Body of pancreas (tissue), 4 donors: ENCODE results near the gene C5orf63. TPM values are rescaled to one million over a fixed set of nuclear protein-coding genes. Genes with fewer than 3 reads are reported as not detected.

Experiments used
- ATAC-seq: fragments of 150-250 bp; one replicate; pipeline ENCODE4 v1.9.1; 2016
- DNase-seq, 4 donors: peaks; one replicate each; pipeline ENCODE4 v3.0.0-alpha.2; 2019
- H3K27ac ChIP-seq, 4 donors: fragments of 200-600 bp; sonication (generic); 1 replicate in 3 of 4; 2 replicates in 1 of 4; pipeline versions ENCODE4 v1.5.1 to v1.6.1; 2016 to 2019; ENCODE audit warnings: mild to moderate bottlenecking in 1 of 4, mixed read lengths in 1 of 4, moderate library complexity in 1 of 4
- H3K27me3 ChIP-seq, 2 donors: fragments of 200-600 bp; sonication (generic); one replicate each; pipeline ENCODE4 v1.6.0; 2016; ENCODE audit warnings: mild to moderate bottlenecking in 1 of 2
- H3K36me3 ChIP-seq, 2 donors: fragments of 200-600 bp; sonication (generic); replicated peaks in 1 of 2; 2 replicates each; pipeline ENCODE4 v1.5.1; 2016; ENCODE audit warnings: low read depth in 2 of 2; ENCODE audit not compliant: insufficient read depth in 1 of 2
- H3K4me1 ChIP-seq: fragments of 200-600 bp; sonication (generic); one replicate; pipeline ENCODE4 v1.6.0; 2016
- H3K4me3 ChIP-seq, 2 donors: fragments of 200-600 bp; sonication (generic); 1 replicate in 1 of 2; 2 replicates in 1 of 2; pipeline ENCODE4 v1.5.1; 2016 to 2019
- H3K9me3 ChIP-seq, 3 donors: fragments of 200-600 bp; sonication (generic); 1 replicate in 2 of 3; 2 replicates in 1 of 3; pipeline ENCODE4 v1.5.1; 2016
- POLR2A ChIP-seq, 3 donors: fragments of 450-650 bp; IDR thresholded peaks; one replicate each; pipeline ENCODE4 v1.6.1; 2016; ENCODE audit warnings: antibody characterized with exemption in 3 of 3, mild to moderate bottlenecking in 2 of 3
- WGBS, 2 donors: methylation state at CpG; one replicate each; pipeline ENCODE4 v1.1.5; 2017; 5-methylcytosine and 5-hydroxymethylcytosine counted together
- intact Hi-C: fragments of 100-400 bp; cut with DNase I; formaldehyde crosslinking; loops from one replicate; pipeline ENCODE4 v1.15.1; 2023
- total RNA-seq, 2 donors: library from RNA; depleted of rRNA; stranded (reverse); fragments of >200 nt; gene quantifications; one replicate each; pipeline ENCODE4 v1.1.0, GENCODE V29; 2016
- TF ChIP-seq, protein P1 (sequence below), 7 experiments: fragments of 450-650 bp in 4 of 7; fragments of 200-600 bp in 3 of 7; sonication (generic) in 3 of 7; IDR thresholded peaks; one replicate each; pipeline ENCODE4 v1.5.1; 2016 to 2019; ENCODE audit warnings: antibody characterized with exemption in 7 of 7

The C5orf63 gene
- total RNA-seq, 2 donors from 2014 or later = 0.99 to 3.9 TPM

DNA sequence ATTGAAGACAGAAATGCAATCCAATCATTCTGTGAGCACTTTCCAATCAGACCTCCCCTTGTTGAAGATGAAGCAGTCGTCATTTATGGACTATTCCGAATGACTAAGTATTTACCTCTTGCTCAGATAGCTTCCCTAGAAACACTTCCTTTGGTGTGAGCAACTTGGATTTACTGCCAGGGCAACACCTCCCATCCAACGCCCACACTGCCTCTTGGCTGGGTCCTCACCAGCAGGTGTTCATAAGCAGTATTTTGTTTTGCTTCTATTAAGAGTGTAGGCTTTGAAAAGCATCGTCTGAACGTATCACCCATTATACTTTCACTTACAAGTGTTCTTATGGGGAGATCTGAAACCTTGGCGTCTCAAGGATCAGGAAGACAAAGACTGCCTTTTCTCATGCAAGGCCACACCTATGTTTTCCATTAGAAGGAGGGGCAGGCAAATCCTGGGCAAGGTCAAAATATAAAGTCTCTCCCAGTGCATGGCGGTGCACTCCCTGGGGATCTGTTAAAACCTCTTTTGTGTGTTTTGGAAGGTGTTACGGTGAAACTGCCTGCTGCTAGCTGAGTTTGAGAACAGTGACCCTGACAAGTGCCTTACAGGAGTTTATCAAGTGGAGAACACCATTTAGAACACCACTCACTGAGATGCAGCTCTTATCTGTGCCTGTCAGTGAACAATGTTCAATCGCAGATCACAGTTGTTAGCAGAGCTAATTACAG, 32.3 kb downstream of the C5orf63 start:
- H3K27me3 ChIP-seq = no peaks in the 10 kb centered on the region
- ATAC-seq (peak; percentile 45), DNase-seq (peak in 3 of 4 donors; percentile 8 to 24 (median 11))
- TF ChIP-seq POLR2A (IDR thresholded peaks at IDR 0.05) = no peak
- TF ChIP-seq, protein P1, sequence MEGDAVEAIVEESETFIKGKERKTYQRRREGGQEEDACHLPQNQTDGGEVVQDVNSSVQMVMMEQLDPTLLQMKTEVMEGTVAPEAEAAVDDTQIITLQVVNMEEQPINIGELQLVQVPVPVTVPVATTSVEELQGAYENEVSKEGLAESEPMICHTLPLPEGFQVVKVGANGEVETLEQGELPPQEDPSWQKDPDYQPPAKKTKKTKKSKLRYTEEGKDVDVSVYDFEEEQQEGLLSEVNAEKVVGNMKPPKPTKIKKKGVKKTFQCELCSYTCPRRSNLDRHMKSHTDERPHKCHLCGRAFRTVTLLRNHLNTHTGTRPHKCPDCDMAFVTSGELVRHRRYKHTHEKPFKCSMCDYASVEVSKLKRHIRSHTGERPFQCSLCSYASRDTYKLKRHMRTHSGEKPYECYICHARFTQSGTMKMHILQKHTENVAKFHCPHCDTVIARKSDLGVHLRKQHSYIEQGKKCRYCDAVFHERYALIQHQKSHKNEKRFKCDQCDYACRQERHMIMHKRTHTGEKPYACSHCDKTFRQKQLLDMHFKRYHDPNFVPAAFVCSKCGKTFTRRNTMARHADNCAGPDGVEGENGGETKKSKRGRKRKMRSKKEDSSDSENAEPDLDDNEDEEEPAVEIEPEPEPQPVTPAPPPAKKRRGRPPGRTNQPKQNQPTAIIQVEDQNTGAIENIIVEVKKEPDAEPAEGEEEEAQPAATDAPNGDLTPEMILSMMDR (IDR thresholded peaks at IDR 0.05) = no peak
- intact Hi-C loops = no loop called here
- H3K4me3 ChIP-seq = no peak overlapping the region
- H3K27ac ChIP-seq = peak overlapping the region in 1 of 4 donors; percentile 18
- WGBS, 2 donors = 21 to 30% methylated on average over 9 of the region's 9 CpGs
- no peaks in the 10 kb centered on the region for H3K9me3 ChIP-seq
- H3K36me3 ChIP-seq = no peaks in the 10 kb centered on the region
- H3K4me1 ChIP-seq = peaks cover 6% of the 10 kb centered on the region

DNA sequence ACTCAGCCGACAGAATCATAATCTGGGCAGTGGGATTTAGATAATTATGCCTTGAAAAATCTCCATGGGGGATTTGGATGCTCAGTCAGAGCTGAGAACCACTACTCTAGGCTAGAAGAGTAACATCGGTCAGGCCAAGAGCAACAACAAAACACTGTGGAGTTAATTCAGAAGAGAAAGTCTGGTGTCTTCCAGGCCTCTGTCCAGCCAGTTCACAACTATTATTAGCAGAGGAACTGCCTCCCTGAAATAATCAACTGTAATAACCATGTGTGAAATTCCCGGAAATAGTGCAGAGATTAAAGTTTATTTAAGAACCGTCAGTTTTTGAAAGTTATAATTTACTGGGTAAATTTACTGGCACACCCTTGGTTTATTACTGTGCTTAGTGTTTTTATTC, 34.8 kb downstream of the C5orf63 start:
- no peak overlapping the region for H3K27ac ChIP-seq
- H3K27me3 ChIP-seq = no peaks in the 10 kb centered on the region
- no peak for DNase-seq
- 50 to 54% methylated on average over 4 of the region's 4 CpGs for WGBS, 2 donors
- no peaks in the 10 kb centered on the region for H3K36me3 ChIP-seq
- H3K4me3 ChIP-seq = no peak overlapping the region
- intact Hi-C loops = no loop called here
- H3K4me1 ChIP-seq = peaks cover 6% of the 10 kb centered on the region
- ATAC-seq = no peak
- H3K9me3 ChIP-seq = no peaks in the 10 kb centered on the region
- no peak for TF ChIP-seq POLR2A (IDR thresholded peaks at IDR 0.05)
- TF ChIP-seq, protein P1 (IDR thresholded peaks at IDR 0.05) = no peak

DNA sequence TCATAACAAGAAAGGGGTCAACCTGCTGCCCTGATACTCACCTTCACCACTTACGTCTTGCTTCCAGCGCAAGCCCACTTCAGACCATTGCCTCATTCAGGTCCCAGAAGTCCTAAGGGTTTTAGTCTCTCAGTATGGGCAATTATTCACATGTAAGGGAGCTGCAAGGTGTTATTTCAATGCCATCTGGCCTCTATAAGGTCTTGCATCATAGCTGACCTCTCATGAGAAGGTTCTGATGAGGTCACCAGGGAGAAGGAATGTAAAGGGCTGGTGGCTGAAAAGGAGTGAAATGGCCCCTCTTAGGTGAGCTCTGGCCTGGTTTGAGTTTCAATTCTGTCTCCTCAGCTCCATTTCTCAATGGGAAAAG, 41.5 kb downstream of the C5orf63 start:
- intact Hi-C loops = no loop called here
- Histone ChIP-seq H3K9me3 (no peaks in the 10 kb centered on the region), H3K36me3 (no peaks in the 10 kb centered on the region), H3K27me3 (no peaks in the 10 kb centered on the region), H3K27ac (no peak overlapping the region), H3K4me1 (peaks cover 31% of the 10 kb centered on the region), H3K4me3 (no peak overlapping the region)
- 88 to 93% methylated on average over 2 of the region's 2 CpGs for WGBS, 2 donors
- TF ChIP-seq, protein P1 (IDR thresholded peaks at IDR 0.05) = no peak
- no peak for TF ChIP-seq POLR2A (IDR thresholded peaks at IDR 0.05)
- ATAC-seq (no peak), DNase-seq (no peak)

DNA sequence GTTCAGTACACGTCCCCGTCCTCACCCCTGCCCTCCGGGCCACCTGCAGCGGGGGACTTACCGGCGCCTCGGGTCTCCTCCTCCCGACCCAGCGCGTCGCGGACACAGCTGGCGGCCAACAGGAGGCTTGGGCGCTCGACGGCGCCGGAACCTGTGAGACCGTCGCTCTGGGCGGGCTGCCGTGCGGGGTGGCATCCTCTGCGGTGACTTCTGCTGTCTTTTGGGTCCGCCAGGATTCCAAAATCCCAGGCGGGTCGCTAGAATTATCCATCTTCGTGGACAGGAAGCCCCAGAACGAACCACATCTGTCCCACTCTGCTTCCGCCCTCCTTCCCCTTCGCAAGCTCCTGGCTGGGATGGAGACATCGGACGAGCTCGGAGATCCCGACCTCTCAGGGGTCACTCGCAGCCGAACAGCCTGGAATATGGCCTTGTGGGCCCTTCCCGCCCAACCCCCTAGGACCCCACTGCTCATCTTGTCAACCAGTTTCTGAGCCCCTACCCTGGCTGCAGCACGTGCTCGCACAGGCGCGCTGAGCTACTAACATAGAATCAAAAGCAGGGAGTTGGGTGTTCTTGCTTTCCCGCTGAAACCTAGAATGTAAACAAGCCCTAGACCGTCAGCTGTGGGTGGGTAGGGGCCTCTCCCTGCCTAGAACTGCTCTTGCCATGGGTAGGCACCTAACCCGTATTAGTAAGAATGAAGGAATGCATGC, 42.0 kb downstream of the C5orf63 start:
- TF ChIP-seq, protein P1 (IDR thresholded peaks at IDR 0.05) = no peak
- TF ChIP-seq POLR2A (IDR thresholded peaks at IDR 0.05) = no peak
- 17 to 25% methylated on average over 30 to 44 of the region's 45 CpGs for WGBS, 2 donors
- peak; percentile 3 for ATAC-seq
- intact Hi-C loops = no loop called here
- Histone ChIP-seq H3K4me3 (peak overlapping the region; percentile 26 to 50), H3K27me3 (no peaks in the 10 kb centered on the region), H3K9me3 (no peaks in the 10 kb centered on the region), H3K36me3 (no peaks in the 10 kb centered on the region), H3K4me1 (peaks cover 31% of the 10 kb centered on the region), H3K27ac (peak overlapping the region in 3 of 4 donors; percentile 78 to 89 (median 85))
- DNase-seq = peak in 3 of 4 donors; percentile 6 to 20 (median 18)
